ENCODE results near the gene IST1. TPM values are rescaled to one million over a fixed set of nuclear protein-coding genes. Genes with fewer than 3 reads are reported as not detected.
"Not testable (repeated sequence)": the region's sequence is repeated elsewhere in the genome, so short reads cannot be mapped to it uniquely, and the experiment has no call there.

IST1 gene
- total RNA-seq, 4 donors from 2014 or later: 215 to 253 (median 223) TPM

DNA sequence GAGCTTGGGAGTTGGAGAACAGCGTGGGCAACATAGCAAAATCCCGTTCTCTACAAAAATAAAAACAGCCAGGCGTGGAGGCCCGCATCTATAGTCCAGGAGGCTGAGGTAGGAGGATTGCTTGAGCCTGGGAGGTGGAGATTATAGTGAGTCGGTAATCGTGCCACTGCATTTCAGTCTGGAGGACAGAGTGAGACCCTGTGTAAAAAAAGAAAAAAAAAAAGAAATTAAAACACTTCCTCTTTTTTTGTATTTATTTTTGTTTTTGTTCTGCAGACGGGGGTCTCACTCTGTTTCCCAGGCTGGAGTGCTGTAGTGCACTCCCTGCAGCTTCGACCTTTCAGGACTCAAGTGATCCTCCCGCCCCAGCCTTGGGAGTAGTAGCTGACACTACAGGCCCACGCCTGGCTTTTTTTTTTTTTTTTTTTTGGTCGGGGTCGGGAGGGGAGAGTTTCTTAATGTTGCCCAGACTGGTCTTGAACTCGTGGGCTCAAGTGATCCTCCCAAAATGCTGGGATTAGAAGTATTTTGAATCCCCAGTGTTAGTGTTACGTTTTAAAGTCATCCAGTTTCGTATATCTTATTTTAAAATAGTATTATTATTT is 1.5 kb downstream of the IST1 start:
- 52 to 55% methylated on average over 15 of the region's 15 CpGs for WGBS, 2 donors
- H3K9me3 ChIP-seq: no peaks in the 10 kb centered on the region
- no peak for TF ChIP-seq POLR2A (IDR thresholded peaks at IDR 0.05)
- TF ChIP-seq, protein P1, sequence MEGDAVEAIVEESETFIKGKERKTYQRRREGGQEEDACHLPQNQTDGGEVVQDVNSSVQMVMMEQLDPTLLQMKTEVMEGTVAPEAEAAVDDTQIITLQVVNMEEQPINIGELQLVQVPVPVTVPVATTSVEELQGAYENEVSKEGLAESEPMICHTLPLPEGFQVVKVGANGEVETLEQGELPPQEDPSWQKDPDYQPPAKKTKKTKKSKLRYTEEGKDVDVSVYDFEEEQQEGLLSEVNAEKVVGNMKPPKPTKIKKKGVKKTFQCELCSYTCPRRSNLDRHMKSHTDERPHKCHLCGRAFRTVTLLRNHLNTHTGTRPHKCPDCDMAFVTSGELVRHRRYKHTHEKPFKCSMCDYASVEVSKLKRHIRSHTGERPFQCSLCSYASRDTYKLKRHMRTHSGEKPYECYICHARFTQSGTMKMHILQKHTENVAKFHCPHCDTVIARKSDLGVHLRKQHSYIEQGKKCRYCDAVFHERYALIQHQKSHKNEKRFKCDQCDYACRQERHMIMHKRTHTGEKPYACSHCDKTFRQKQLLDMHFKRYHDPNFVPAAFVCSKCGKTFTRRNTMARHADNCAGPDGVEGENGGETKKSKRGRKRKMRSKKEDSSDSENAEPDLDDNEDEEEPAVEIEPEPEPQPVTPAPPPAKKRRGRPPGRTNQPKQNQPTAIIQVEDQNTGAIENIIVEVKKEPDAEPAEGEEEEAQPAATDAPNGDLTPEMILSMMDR (IDR thresholded peaks at IDR 0.05): no peak
- H3K27ac ChIP-seq: peak overlapping the region in 2 of 3 donors; percentile 98
- H3K4me1 ChIP-seq: peaks cover 15 to 35% of the 10 kb centered on the region in 2 donors
- intact Hi-C loops (cut with DNase I): no loop called here
- peak overlapping the region in 1 of 3 donors; percentile 92 for H3K4me3 ChIP-seq (replicated peaks in 1 of 3)
- no peak for DNase-seq
- no peaks in the 10 kb centered on the region for H3K36me3 ChIP-seq
- no peaks in the 10 kb centered on the region for H3K27me3 ChIP-seq

DNA sequence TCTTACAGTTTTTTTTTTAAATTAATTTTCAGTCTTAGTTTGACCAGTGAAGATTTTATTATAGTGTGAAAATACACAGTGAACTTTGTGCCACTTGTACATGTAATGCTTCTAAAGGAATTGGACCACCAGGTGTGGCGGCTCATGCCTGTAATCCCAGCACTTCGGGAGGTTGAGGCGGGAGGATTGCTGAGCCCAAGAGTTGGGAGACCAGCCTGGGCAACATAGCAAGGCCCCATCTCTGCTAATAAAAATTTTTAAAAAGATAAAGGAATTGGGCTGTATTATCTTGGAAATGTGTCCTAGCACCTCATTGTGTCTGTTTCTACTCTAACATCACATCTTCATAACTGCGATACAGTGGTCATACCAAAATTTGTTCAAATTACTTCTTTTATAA is 3.8 kb downstream of the IST1 start:
- Histone ChIP-seq H3K4me3 (replicated peaks in 1 of 3) (no peak overlapping the region), H3K4me1 (peaks cover 10 to 39% of the 10 kb centered on the region in 2 donors), H3K9me3 (no peaks in the 10 kb centered on the region), H3K27ac (peak overlapping the region in 1 of 3 donors; percentile 4), H3K36me3 (no peaks in the 10 kb centered on the region), H3K27me3 (no peaks in the 10 kb centered on the region)
- no peak for DNase-seq
- intact Hi-C loops (cut with DNase I): no loop called here
- no peak for TF ChIP-seq POLR2A (IDR thresholded peaks at IDR 0.05)
- TF ChIP-seq, protein P1 (IDR thresholded peaks at IDR 0.05): no peak
- 92 to 98% methylated on average over 4 of the region's 4 CpGs for WGBS, 2 donors

DNA sequence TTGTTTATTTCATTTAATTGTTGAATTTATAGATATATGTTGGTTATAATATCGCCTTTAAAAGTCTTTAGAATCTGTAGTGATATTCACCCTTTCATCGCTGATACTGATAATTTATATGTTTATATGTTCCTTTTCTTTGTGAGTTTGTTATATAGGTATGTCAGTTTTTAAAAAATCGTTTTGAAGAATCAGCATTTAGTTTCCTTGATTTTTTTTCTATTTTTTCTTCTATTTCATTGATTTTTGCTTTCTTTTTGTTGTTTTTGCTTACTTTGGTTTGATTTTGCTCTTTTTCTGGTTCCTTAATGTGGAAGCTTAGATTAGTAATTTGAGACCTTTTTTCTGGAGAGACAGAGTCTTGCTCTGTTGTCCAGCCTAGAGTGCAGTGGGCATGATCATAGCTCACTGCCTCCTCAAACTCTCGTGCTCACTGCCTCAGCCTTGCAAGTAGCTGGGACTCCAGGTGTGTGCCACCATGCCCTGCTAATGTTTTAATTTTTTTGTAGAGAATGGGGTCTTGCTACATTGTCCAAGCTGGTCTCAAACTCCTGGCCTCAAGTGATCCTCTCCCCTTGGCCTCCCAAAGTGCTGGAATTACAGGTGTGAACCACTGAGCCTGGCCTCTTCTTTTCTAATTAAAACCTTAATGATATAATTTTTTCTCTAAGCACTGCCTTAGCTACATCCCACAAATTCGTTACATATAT is 7.5 kb downstream of the IST1 start:
- intact Hi-C loops (cut with DNase I): no loop called here
- TF ChIP-seq POLR2A (IDR thresholded peaks at IDR 0.05): no peak
- TF ChIP-seq, protein P1 (IDR thresholded peaks at IDR 0.05): no peak
- H3K36me3 ChIP-seq: no peaks in the 10 kb centered on the region
- DNase-seq: no peak
- no peaks in the 10 kb centered on the region for H3K9me3 ChIP-seq
- H3K4me3 ChIP-seq (replicated peaks in 1 of 3): no peak overlapping the region
- no peak overlapping the region for H3K27ac ChIP-seq
- no peaks in the 10 kb centered on the region for H3K27me3 ChIP-seq
- H3K4me1 ChIP-seq: peaks cover 0 to 26% of the 10 kb centered on the region in 2 donors
- 90 to 94% methylated on average over 5 of the region's 5 CpGs for WGBS, 2 donors

DNA sequence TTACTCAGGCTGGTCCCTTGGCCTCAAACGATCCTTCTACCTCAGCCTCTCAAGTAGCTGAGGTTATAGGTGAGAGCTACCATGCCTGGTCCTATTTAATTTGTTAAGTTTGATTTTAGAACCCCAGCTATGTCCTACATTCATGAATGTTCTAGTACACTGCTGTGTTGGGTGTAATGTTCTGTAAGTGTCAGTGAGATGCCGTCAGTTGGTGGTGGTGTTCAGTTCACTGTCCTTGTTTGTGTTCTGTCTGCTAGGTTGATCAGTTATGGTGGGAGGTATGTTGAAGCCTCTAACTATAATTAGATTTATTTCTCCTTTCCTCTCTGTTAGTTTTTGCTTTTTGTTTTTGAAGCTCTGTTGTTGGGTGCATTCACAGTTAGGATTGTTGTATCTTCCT is 8.3 kb downstream of the IST1 start:
- no peak for TF ChIP-seq POLR2A (IDR thresholded peaks at IDR 0.05)
- TF ChIP-seq, protein P1 (IDR thresholded peaks at IDR 0.05): no peak
- Histone ChIP-seq H3K4me1 (peaks cover 0 to 26% of the 10 kb centered on the region in 2 donors), H3K27me3 (no peaks in the 10 kb centered on the region), H3K4me3 (replicated peaks in 1 of 3) (no peak overlapping the region), H3K9me3 (no peaks in the 10 kb centered on the region), H3K36me3 (no peaks in the 10 kb centered on the region), H3K27ac (no peak overlapping the region)
- intact Hi-C loops (cut with DNase I): no loop called here
- no peak for DNase-seq
- 91 to 94% methylated on average over 2 of the region's 2 CpGs for WGBS, 2 donors

DNA sequence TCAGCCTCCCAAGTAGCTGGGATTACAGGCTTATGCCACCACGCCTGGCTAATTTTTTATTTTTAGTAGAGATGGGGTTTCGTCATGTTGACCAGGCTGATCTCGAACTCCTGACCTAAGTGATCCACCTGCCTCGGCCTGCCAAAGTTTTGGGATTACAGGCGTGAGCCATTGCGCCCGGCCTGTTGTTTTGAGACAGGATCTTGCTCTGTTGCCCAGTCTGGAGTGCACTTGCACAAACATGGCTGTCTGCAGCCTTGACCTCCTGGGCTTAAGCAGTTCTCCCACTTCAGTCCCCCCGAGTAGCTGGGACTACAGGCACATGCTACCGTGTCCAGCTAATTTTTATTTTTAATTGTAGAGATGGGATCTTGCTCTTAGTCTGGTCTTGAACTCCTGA is 8.9 kb downstream of the IST1 start:
- Histone ChIP-seq H3K4me3 (replicated peaks in 1 of 3) (no peak overlapping the region), H3K36me3 (no peaks in the 10 kb centered on the region), H3K27me3 (no peaks in the 10 kb centered on the region), H3K9me3 (no peaks in the 10 kb centered on the region), H3K4me1 (peaks cover 0 to 24% of the 10 kb centered on the region in 2 donors), H3K27ac (no peak overlapping the region)
- TF ChIP-seq, protein P1 (IDR thresholded peaks at IDR 0.05): no peak
- TF ChIP-seq POLR2A (IDR thresholded peaks at IDR 0.05): no peak
- DNase-seq: no peak
- intact Hi-C loops (cut with DNase I): no loop called here
- 90 to 91% methylated on average over 9 of the region's 9 CpGs for WGBS, 2 donors

DNA sequence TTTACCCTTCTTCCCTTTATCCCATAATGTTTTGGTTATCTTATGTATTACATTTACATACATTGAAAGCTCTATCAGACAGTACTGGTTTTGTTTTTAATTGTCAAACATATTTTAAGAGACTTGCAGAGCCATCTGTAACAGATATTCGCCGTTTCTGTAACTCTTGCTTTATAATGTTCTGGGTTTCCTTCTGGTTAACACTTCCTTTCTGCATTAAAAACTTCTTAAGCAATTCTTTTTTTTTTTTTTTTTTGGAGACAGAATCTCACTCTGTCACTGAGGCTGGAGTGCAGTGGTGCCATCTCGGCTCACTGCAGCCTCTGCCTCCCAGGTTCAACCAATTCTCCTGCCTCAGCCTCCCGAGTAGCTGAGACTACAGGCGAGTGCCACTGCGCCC is 10.4 kb downstream of the IST1 start:
- WGBS, 2 donors: 82 to 86% methylated on average over 6 of the region's 6 CpGs
- H3K36me3 ChIP-seq; H3K4me3 ChIP-seq (replicated peaks in 1 of 3); H3K27ac ChIP-seq; H3K27me3 ChIP-seq; H3K9me3 ChIP-seq; DNase-seq; intact Hi-C loops (cut with DNase I): not testable (repeated sequence)
- peaks cover 0 to 16% of the 10 kb centered on the region in 2 donors for H3K4me1 ChIP-seq

Data from thyroid gland (tissue), 4 donors.